K562 (cell line): ENCODE measurements around the gene TMEM179. TPM values are rescaled to one million over a fixed set of nuclear protein-coding genes. Genes with fewer than 3 reads are reported as not detected.

Experiments used
- ATAC-seq: fragments of 200-7000 bp; cut with Tn5 transposase; 3 replicates; pipeline ENCODE4 v1.9.1; 2020; ENCODE audit warnings: moderate library complexity
- BruUV-seq: library from RNA; stranded (reverse); fragments of 400-500 nt; replicated peaks from 2 replicates; lab custom pipeline; 2021; lab: Mats Ljungman, UMichigan
- CTCF ChIA-PET: fragments of 300-600 bp; formaldehyde crosslinking; extraction: SDS; loops from one replicate; lab custom pipeline; 2021; ENCODE audit warnings: low intra/inter-chr PET ratio; lab: Yijun Ruan, JAX
- POLR2A ChIA-PET: fragments of 300-600, 350-650 bp; sonication (Branson Sonifier 250); formaldehyde crosslinking; extraction: SDS; loops from one replicate; lab custom pipeline; 2021; ENCODE audit warnings: antibody characterized with exemption, inconsistent platforms; lab: Yijun Ruan, JAX
- DNase-seq, 4 experiments: peaks; one replicate each; pipeline versions ENCODE4 v3.0.0 to v3.0.0-alpha.2; 2011 to 2018; ENCODE audit warnings: low spot score in 3 of 4, mixed read lengths in 3 of 4; ENCODE audit errors: extremely low read depth in 1 of 4
- FAIRE-seq: peaks from 2 replicates; lab custom pipeline; 2011; peaks lifted over from hg19 to GRCh38; lab: Jason Lieb, UNC
- H2AFZ ChIP-seq: 2 replicates; pipeline ENCODE4 v1.6.0; 2011; ENCODE audit warnings: low read depth, low read length, control low read depth, inconsistent platforms
- H3K27ac ChIP-seq: fragments of 200-600 bp; 3 replicates; pipeline ENCODE4 v1.8.0; 2011; ENCODE audit warnings: low read depth, mild to moderate bottlenecking, control low read depth, inconsistent platforms, low read length, moderate library complexity, mixed read lengths; ENCODE audit errors: extremely low read depth
- H3K27me3 ChIP-seq, 2 experiments: fragments of 300-600 bp in 1 of 2; 2 replicates in 1 of 2; 3 replicates in 1 of 2; pipeline versions ENCODE4 v1.6.0 to v1.8.0; 2011; ENCODE audit warnings: inconsistent platforms in 2 of 2, low read length in 2 of 2, mild to moderate bottlenecking in 1 of 2, mixed read lengths in 1 of 2, moderate library complexity in 1 of 2; ENCODE audit not compliant: control insufficient read depth in 2 of 2, insufficient read depth in 2 of 2
- H3K36me3 ChIP-seq: fragments of 300-600 bp; 3 replicates; pipeline ENCODE4 v1.8.0; 2011; ENCODE audit warnings: mild to moderate bottlenecking, low read length, inconsistent platforms; ENCODE audit not compliant: control insufficient read depth, insufficient read depth
- H3K4me1 ChIP-seq, 2 experiments: fragments of 200-600 bp in 1 of 2; replicated peaks in 1 of 2; 2 replicates in 1 of 2; 3 replicates in 1 of 2; pipeline versions ENCODE4 v1.5.1 to v1.8.0; 2011; ENCODE audit warnings: inconsistent platforms in 2 of 2, low read length in 2 of 2, mild to moderate bottlenecking in 1 of 2, mixed read lengths in 1 of 2, moderate library complexity in 1 of 2; ENCODE audit not compliant: control insufficient read depth in 2 of 2, insufficient read depth in 2 of 2
- H3K4me2 ChIP-seq: 2 replicates; pipeline ENCODE4 v1.6.1; 2011; ENCODE audit warnings: low read length, control low read depth, inconsistent platforms, mixed read lengths; ENCODE audit not compliant: insufficient read depth
- H3K4me3 ChIP-seq: fragments of 200-600 bp; sonication (generic), shearing (Covaris generic); 2 replicates; pipeline ENCODE4 v1.5.1; 2016; ENCODE audit warnings: control low read depth, inconsistent platforms
- H3K79me2 ChIP-seq: fragments of 200-600 bp; 3 replicates; pipeline ENCODE4 v1.8.0; 2011; ENCODE audit warnings: low read length, inconsistent platforms; ENCODE audit not compliant: control insufficient read depth, insufficient read depth
- H3K9ac ChIP-seq, 2 experiments: 2 replicates each; pipeline versions ENCODE4 v1.6.0 to v1.6.1; 2011; ENCODE audit warnings: low read depth in 2 of 2, low read length in 2 of 2, control low read depth in 1 of 2, inconsistent platforms in 1 of 2, mild to moderate bottlenecking in 1 of 2, mixed read lengths in 1 of 2; ENCODE audit not compliant: insufficient read depth in 1 of 2
- H3K9me1 ChIP-seq: one replicate; pipeline ENCODE4 v1.6.0; 2011; ENCODE audit warnings: inconsistent platforms, mild to moderate bottlenecking, low read length, moderate library complexity; ENCODE audit not compliant: control insufficient read depth, insufficient read depth
- H3K9me3 ChIP-seq: replicated peaks from 2 replicates; pipeline ENCODE4 v1.5.1; 2011; ENCODE audit warnings: low read depth, low read length, inconsistent platforms; ENCODE audit not compliant: control insufficient read depth, insufficient read depth
- H4K20me1 ChIP-seq: replicated peaks from 2 replicates; pipeline ENCODE4 v1.6.1; 2011; ENCODE audit warnings: low read length, inconsistent platforms, mixed read lengths; ENCODE audit not compliant: control insufficient read depth, insufficient read depth
- ATF6 ChIP-seq: sonication (generic); formaldehyde crosslinking; IDR thresholded peaks from 2 replicates; pipeline ENCODE4 v1.4.0; 2020; ENCODE audit warnings: mild to moderate bottlenecking, missing genetic modification reagents
- E2F5 ChIP-seq: sonication (generic); formaldehyde crosslinking; IDR thresholded peaks from 2 replicates; pipeline ENCODE4 v1.8.0; 2022; ENCODE audit warnings: mild to moderate bottlenecking, missing genetic modification reagents
- HDAC6 ChIP-seq: IDR thresholded peaks from 2 replicates; pipeline ENCODE4 v1.6.1; 2012; ENCODE audit warnings: low read depth, mild to moderate bottlenecking, control low read depth, inconsistent platforms, low read length, moderate library complexity
- HDGF ChIP-seq: fragments of 450-650 bp; IDR thresholded peaks from 2 replicates; pipeline ENCODE4 v1.6.1; 2016
- NONO ChIP-seq, 2 experiments: fragments of 200-400 bp in 1 of 2; fragments of 450-650 bp in 1 of 2; formaldehyde crosslinking in 1 of 2; IDR thresholded peaks; 2 replicates each; pipeline ENCODE4 v1.6.1; 2017; ENCODE audit warnings: low read depth in 2 of 2, mild to moderate bottlenecking in 2 of 2, moderate library complexity in 2 of 2, low read length in 1 of 2
- SIN3B ChIP-seq: fragments of 450-650 bp; IDR thresholded peaks from 2 replicates; pipeline ENCODE4 v1.6.1; 2017; ENCODE audit warnings: low read depth, mild to moderate bottlenecking, moderate library complexity
- SMAD3 ChIP-seq: fragments of 450-650 bp; formaldehyde crosslinking; conservative IDR thresholded peaks from 2 replicates; pipeline ENCODE4 v1.4.0; 2020; ENCODE audit warnings: mild to moderate bottlenecking
- ZBTB9 ChIP-seq: fragments of 450-650 bp; formaldehyde crosslinking; IDR thresholded peaks from 2 replicates; pipeline ENCODE4 v1.4.0; 2020; ENCODE audit warnings: mild to moderate bottlenecking, moderate library complexity
- WGBS: fragments of 100-300 bp; shearing (Covaris generic); methylation state at CpG from one replicate; pipeline ENCODE4 v1.1.6; 2016; ENCODE audit warnings: low coverage, mixed read lengths; ENCODE audit not compliant: insufficient coverage; ENCODE audit errors: missing lambda C conversion rate; 5-methylcytosine and 5-hydroxymethylcytosine counted together
- in situ Hi-C: fragments of 300-500 bp; cut with MboI; formaldehyde crosslinking; loops from 4 replicates; pipeline ENCODE4 v1.15.0; 2018; ENCODE audit warnings: inconsistent platforms, mixed read lengths
- intact Hi-C: fragments of 100-400 bp; cut with micrococcal nuclease; formaldehyde crosslinking; loops from 2 replicates; pipeline ENCODE4 v1.14.2; 2022
- polyA plus RNA-seq, 8 experiments: library from polyadenylated mRNA; depleted of rRNA in 4 of 8; stranded (reverse) in 5 of 8; unstranded in 3 of 8; fragments of >200 nt; fragmentation: Nextera tagmentation in 2 of 8; fragmentation: Illumina TruSeq in 1 of 8; extraction: Ambion mirVana in 2 of 8; extraction: Trizol in 1 of 8; gene quantifications; 2 replicates each; pipeline versions ENCODE4 v1.2.1 to v1.2.3, GENCODE V29; 2011 to 2014; ENCODE audit warnings: inconsistent platforms in 1 of 8, missing spikeins in 1 of 8
- total RNA-seq, 7 experiments: library from RNA; depleted of rRNA in 6 of 7; stranded (reverse); fragments of >200 nt in 6 of 7; fragmentation: Illumina TruSeq in 2 of 7; extraction: Trizol in 2 of 7; gene quantifications; 2 replicates each; pipeline versions ENCODE4 v1.2.1 to v1.2.3, GENCODE V29; 2011 to 2021; ENCODE audit warnings: low replicate concordance in 1 of 7

TMEM179 gene
- total and polyA plus RNA-seq, 9 of the 15 experiments (the other 6 are each of a cell fraction or from before 2014, with no cell fraction given), result not detected

GRCh38 chr14:104553166-104554087, 51.1 kb downstream of the TMEM179 start:
- no peaks in the 10 kb centered on the region; the same call in 1 of the 2 replicates for H4K20me1 ChIP-seq
- DNase-seq (no peak), FAIRE-seq (no peak), ATAC-seq (no peak)
- no peak overlapping the region for H3K27ac ChIP-seq
- H2AFZ ChIP-seq, result no peak overlapping the region
- H3K36me3 ChIP-seq, result no peaks in the 10 kb centered on the region
- WGBS, result under 1% methylated on average over 13 of the region's 30 CpGs
- H3K9me1 ChIP-seq, result no peaks in the 10 kb centered on the region
- no peak overlapping the region for H3K9ac ChIP-seq
- H3K79me2 ChIP-seq, result no peaks in the 10 kb centered on the region
- no TSS peak for BruUV-seq
- H3K4me3 ChIP-seq, result no peak overlapping the region
- POLR2A ChIA-PET, result no interaction called here
- CTCF ChIA-PET, result no interaction called here
- no peak for TF ChIP-seq ATF6 (CRISPR knock-in tag)
- TF ChIP-seq ZBTB9 (CRISPR knock-in tag), result no peak
- no peak for TF ChIP-seq SIN3B
- no peak for TF ChIP-seq HDAC6
- no peak for TF ChIP-seq E2F5 (CRISPR knock-in tag)
- no peak for TF ChIP-seq HDGF
- TF ChIP-seq SMAD3 (CRISPR knock-in tag), result no peak
- TF ChIP-seq NONO (IDR thresholded peaks at IDR 0.05; ENCODE audit: low read depth in 2 of 2, low read length in 1 of 2), result no peak
- H3K4me2 ChIP-seq, result no peak overlapping the region
- in situ Hi-C loops, result no loop called here
- H3K4me1 ChIP-seq, result no peaks in the 10 kb centered on the region
- no peaks in the 10 kb centered on the region for H3K9me3 ChIP-seq
- H3K27me3 ChIP-seq, result peaks cover 0 to 32% of the 10 kb centered on the region in 2 experiments; a peak in 2 of 5 replicates
- intact Hi-C loops, result no loop called here
